Calu3 (cell line): ENCODE measurements around the gene KLHDC7A. TPM values are rescaled to one million over a fixed set of nuclear protein-coding genes. Genes with fewer than 3 reads are reported as not detected.

Source experiments
- BruUV-seq: library from RNA; stranded (reverse); fragments of 400-500 nt; replicated peaks from 2 replicates; lab custom pipeline; 2021; lab: Mats Ljungman, UMichigan
- CTCF ChIA-PET: fragments of 300-600 bp; sonication (Branson Sonifier 250); formaldehyde crosslinking; loops from one replicate; lab custom pipeline; 2022; ENCODE audit warnings: antibody characterized with exemption; lab: Charles Lee
- DNase-seq: peaks from one replicate; pipeline ENCODE4 v3.0.0; 2022
- H3K27ac Mint-ChIP-seq: one replicate; pipeline ENCODE4 v1.8.0; 2022; ENCODE audit warnings: mixed read lengths; ENCODE audit not compliant: unreplicated experiment
- H3K27me3 Mint-ChIP-seq: one replicate; pipeline ENCODE4 v1.8.0; 2022; ENCODE audit warnings: mixed read lengths; ENCODE audit not compliant: unreplicated experiment
- H3K36me3 Mint-ChIP-seq: one replicate; pipeline ENCODE4 v1.8.0; 2022; ENCODE audit warnings: mild to moderate bottlenecking, moderate library complexity, mixed read lengths; ENCODE audit not compliant: insufficient read depth, unreplicated experiment
- H3K4me1 Mint-ChIP-seq: one replicate; pipeline ENCODE4 v1.8.0; 2022; ENCODE audit warnings: mild to moderate bottlenecking, low read depth, mixed read lengths; ENCODE audit not compliant: unreplicated experiment
- H3K4me3 Mint-ChIP-seq: one replicate; pipeline ENCODE4 v1.8.0; 2022; ENCODE audit warnings: mild to moderate bottlenecking, low read depth, moderate library complexity, mixed read lengths; ENCODE audit not compliant: unreplicated experiment
- H3K9me3 Mint-ChIP-seq: one replicate; pipeline ENCODE4 v1.8.0; 2022; ENCODE audit warnings: low read depth, mixed read lengths; ENCODE audit not compliant: unreplicated experiment
- intact Hi-C: fragments of 100-400 bp; cut with micrococcal nuclease; formaldehyde crosslinking; loops from one replicate; pipeline ENCODE4 v1.10.0; 2022; ENCODE audit not compliant: unreplicated experiment
- total RNA-seq: library from RNA; stranded (reverse); gene quantifications from 2 replicates; pipeline ENCODE4 v1.2.3, GENCODE V29; 2022
- TF ChIP-seq, protein P1 (sequence below): fragments of 200-600 bp; IDR thresholded peaks from one replicate; pipeline ENCODE4 v1.8.0; 2022; ENCODE audit warnings: antibody characterized with exemption; ENCODE audit not compliant: unreplicated experiment

The KLHDC7A gene
- total RNA-seq, 1 experiment from 2014 or later, result 14.3 TPM

DNA sequence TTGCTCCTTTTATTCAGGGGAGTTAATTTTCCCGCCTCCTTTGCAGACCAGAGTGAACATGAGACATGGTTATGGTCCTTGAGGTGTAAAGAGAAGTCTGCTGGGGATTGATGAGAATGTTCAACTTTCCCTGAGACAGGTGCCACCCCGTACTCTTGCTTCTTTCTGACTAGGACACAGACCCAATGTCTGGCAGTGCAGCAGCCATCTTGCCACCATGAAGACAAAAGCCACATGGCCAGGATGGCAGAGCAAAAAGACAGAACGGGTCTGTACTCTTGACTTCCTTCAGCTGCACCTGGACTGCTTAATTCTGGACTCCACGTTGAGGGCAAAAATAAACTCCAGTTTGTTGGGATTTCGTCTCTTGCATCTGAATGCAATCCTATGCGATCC is 54.1 kb downstream of the KLHDC7A start:
- CTCF ChIA-PET, result no interaction called here
- TF ChIP-seq, protein P1, sequence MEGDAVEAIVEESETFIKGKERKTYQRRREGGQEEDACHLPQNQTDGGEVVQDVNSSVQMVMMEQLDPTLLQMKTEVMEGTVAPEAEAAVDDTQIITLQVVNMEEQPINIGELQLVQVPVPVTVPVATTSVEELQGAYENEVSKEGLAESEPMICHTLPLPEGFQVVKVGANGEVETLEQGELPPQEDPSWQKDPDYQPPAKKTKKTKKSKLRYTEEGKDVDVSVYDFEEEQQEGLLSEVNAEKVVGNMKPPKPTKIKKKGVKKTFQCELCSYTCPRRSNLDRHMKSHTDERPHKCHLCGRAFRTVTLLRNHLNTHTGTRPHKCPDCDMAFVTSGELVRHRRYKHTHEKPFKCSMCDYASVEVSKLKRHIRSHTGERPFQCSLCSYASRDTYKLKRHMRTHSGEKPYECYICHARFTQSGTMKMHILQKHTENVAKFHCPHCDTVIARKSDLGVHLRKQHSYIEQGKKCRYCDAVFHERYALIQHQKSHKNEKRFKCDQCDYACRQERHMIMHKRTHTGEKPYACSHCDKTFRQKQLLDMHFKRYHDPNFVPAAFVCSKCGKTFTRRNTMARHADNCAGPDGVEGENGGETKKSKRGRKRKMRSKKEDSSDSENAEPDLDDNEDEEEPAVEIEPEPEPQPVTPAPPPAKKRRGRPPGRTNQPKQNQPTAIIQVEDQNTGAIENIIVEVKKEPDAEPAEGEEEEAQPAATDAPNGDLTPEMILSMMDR, result no peak
- BruUV-seq, result no TSS peak
- intact Hi-C loops, result no loop called here
- H3K36me3 Mint-ChIP-seq, result no peaks in the 10 kb centered on the region
- H3K27ac Mint-ChIP-seq, result no peak overlapping the region
- no peaks in the 10 kb centered on the region for H3K4me1 Mint-ChIP-seq
- H3K27me3 Mint-ChIP-seq, result peaks cover 100% of the 10 kb centered on the region
- no peaks in the 10 kb centered on the region for H3K9me3 Mint-ChIP-seq
- no peak overlapping the region for H3K4me3 Mint-ChIP-seq
- no peak for DNase-seq

Other genes starting within 250 kb of the KLHDC7A start
- gene PAX7, start 149.9 kb downstream of the KLHDC7A start, total RNA-seq, result not detected in 2 replicates